AG04449 (cell line): ENCODE measurements around the gene PITPNM2.

Source experiments
- CTCF ChIA-PET: fragments of 350-600 bp; formaldehyde crosslinking; extraction: SDS; loops from one replicate; lab custom pipeline; 2021; ENCODE audit warnings: antibody characterized with exemption; lab: Yijun Ruan, JAX
- POLR2A ChIA-PET: fragments of 400-600, 350-600 bp; formaldehyde crosslinking; extraction: SDS; loops from one replicate; lab custom pipeline; 2020; ENCODE audit warnings: antibody characterized with exemption, inconsistent platforms; lab: Yijun Ruan, JAX
- DNase-seq: peaks from one replicate; pipeline ENCODE4 v3.0.0-alpha.2; 2010; ENCODE audit warnings: low read depth, low spot score
- H3K4me3 ChIP-seq: 2 replicates; pipeline ENCODE4 v1.5.1; 2011; ENCODE audit warnings: low read depth, mild to moderate bottlenecking, control low read depth, low read length
- TF ChIP-seq, protein P1 (sequence below): IDR thresholded peaks from one replicate; pipeline ENCODE4 v1.5.1; 2011; ENCODE audit warnings: mild to moderate bottlenecking, moderate library complexity, low read length, control low read depth, inconsistent platforms; ENCODE audit not compliant: insufficient read depth; ENCODE audit errors: missing control alignments

The PITPNM2 gene

DNA sequence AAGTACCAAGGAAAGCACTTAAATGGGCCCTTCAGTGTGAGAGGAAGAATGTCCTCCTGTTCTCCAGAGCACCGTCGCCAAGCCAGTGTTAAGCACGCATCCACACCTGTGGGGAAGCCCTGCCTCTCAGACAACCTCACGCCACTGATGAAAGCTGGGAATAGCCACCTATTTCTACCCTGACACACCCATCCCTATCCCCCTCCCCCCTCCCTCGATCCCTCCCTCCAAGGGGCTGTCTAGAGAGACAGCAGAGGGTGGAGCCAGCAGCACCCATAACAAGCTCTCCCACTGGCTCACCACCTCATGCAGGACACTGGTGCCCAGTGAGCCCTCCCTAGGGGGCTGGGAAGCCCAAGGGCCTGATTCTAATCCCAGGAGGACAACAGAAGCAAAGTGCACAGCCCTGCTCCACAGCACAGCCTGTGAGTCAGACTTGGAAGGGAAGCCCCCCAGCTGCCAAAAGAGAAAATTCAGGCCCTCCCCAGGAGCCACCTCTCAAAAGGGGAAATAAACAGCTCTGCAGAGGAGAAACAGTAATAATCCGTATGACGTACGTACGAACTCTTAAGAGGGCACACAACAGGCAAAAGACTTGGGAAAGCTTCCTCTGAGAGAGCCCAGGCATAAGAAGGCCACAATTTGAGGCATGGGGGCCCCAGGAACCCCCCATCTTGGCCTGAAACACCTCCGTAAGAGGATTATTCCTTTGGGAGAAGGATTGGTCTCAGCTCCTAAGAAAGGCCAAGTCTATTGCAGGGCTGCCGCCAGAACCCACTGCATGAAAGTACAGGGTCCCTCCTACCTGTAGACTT lies 7.8 kb downstream of the PITPNM2 start:
- DNase-seq, result no peak
- no peak overlapping the region for H3K4me3 ChIP-seq
- POLR2A ChIA-PET, result interaction anchor here (1.0 kb wide), 1 partner anchor 23 kb away, joined by 3 read pairs; no protein-coding TSS in a partner anchor
- CTCF ChIA-PET, result interaction anchor here (1.2 kb wide), 2 partner anchors 21 to 100 kb away, joined by 3 to 4 read pairs; no protein-coding TSS in a partner anchor
- TF ChIP-seq, protein P1, sequence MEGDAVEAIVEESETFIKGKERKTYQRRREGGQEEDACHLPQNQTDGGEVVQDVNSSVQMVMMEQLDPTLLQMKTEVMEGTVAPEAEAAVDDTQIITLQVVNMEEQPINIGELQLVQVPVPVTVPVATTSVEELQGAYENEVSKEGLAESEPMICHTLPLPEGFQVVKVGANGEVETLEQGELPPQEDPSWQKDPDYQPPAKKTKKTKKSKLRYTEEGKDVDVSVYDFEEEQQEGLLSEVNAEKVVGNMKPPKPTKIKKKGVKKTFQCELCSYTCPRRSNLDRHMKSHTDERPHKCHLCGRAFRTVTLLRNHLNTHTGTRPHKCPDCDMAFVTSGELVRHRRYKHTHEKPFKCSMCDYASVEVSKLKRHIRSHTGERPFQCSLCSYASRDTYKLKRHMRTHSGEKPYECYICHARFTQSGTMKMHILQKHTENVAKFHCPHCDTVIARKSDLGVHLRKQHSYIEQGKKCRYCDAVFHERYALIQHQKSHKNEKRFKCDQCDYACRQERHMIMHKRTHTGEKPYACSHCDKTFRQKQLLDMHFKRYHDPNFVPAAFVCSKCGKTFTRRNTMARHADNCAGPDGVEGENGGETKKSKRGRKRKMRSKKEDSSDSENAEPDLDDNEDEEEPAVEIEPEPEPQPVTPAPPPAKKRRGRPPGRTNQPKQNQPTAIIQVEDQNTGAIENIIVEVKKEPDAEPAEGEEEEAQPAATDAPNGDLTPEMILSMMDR, result no peak

DNA sequence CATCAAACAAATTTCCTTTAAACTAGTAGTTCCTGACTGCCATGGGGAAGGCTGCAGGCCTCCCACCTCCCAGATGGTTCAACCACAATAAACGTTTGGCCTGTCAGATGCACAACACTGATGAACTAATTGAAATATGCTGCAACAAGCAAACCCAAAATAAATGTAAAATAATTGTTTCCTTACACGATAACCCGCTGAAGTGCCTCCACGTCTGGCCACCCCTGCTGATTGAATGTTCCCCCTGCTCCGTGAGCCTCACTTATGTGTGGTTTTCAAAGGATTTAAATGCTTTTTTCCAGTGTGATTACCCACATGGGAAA lies 8.4 kb downstream of the PITPNM2 start:
- TF ChIP-seq, protein P1, result no peak
- POLR2A ChIA-PET, result no interaction called here
- CTCF ChIA-PET, result no interaction called here
- H3K4me3 ChIP-seq, result no peak overlapping the region
- no peak for DNase-seq

DNA sequence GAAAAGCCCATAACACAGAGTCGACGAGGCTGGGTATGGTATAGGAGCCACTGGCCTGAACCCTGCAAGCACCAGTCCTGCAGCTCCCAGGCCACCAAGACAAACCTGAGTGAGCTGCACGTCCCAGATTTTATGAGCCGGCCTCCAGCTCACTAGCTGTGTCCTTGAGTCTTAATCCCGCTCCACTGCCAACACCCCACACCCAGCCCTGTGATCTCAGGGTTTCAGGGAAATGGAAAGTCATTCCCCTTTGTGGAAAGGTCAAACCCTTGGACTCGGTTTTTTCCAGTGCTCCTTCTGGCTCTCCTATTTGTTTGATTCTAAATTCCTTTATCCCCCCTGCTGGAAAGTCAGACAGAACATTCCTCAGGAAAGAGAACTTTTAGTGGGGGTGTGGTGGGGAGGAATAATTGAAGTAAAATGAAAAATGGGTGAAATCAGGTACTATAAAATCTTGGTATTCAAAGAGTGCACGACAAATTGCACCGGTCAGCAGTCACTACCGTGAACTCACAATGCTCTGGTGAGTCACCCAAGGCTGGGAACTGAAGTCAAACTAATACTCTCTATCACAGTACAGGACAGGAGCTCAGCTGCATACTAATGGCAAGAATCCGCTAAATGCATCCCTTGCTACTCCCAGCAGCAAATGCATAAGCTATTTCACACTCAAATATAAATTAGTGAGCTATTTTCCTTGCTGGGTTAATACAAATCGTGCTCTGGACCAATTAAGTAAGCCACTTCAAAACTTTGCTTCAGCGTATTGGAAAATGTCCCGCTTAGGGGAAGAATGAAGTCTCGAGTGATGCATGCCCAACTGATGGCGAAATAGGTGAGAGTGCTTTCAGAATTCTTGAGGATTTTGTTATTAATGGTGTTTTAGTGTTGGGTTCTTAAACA lies 9.0 kb downstream of the PITPNM2 start:
- no peak overlapping the region for H3K4me3 ChIP-seq
- POLR2A ChIA-PET, result no interaction called here
- DNase-seq, result peak; percentile 40
- TF ChIP-seq, protein P1, result no peak
- CTCF ChIA-PET, result interaction anchor here (1.1 kb wide), 1 partner anchor 99 kb away, joined by 3 read pairs; no protein-coding TSS in a partner anchor

DNA sequence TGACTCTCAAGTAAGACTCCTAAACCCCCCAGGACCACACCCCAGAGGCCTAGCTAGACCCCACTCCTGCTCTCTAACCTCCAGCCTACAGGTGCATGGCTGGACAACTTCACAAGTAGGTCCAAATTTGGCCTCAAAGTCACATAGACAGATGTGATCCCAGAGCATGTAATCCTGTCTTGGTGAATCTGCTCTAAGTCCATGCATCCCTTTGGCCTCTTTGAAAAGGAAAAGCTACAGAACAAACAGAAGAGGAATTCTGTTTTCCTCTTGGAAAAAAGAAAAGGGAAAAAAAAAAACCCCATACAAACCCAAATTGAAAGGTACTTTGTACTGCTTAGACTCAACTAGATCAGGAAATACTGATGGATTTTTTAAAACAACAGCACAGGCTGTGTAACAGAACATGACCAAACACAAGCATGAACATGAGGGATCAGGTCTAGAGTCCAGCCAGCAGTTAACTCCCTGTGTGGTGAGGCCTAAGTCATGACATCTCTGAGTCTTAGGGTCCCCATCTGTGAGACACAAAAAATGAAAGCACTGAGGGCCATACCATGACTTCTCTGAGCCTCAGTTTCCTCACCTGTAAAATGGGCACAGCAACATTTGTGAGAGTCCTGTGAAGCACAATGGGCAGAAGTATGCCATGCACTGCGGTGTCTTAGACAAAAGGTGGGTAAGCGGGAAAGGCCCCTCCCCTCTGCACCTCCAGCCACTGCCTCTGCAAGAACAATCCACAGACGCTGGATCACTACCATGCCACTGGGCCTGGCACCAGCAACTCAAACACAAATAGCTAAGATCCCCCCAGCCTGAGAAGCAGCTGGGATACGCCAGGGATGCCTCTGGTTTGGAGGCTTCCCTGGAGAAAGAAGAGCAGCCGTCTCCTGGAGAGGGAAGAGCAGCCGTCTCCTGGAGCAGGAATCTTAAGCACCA lies 9.9 kb downstream of the PITPNM2 start:
- POLR2A ChIA-PET, result no interaction called here
- TF ChIP-seq, protein P1, result no peak
- H3K4me3 ChIP-seq, result no peak overlapping the region
- no peak for DNase-seq
- CTCF ChIA-PET, result interaction anchor here (0.9 to 1.1 kb wide), 2 partner anchors 98 kb away, joined by 3 read pairs; no protein-coding TSS in a partner anchor

DNA sequence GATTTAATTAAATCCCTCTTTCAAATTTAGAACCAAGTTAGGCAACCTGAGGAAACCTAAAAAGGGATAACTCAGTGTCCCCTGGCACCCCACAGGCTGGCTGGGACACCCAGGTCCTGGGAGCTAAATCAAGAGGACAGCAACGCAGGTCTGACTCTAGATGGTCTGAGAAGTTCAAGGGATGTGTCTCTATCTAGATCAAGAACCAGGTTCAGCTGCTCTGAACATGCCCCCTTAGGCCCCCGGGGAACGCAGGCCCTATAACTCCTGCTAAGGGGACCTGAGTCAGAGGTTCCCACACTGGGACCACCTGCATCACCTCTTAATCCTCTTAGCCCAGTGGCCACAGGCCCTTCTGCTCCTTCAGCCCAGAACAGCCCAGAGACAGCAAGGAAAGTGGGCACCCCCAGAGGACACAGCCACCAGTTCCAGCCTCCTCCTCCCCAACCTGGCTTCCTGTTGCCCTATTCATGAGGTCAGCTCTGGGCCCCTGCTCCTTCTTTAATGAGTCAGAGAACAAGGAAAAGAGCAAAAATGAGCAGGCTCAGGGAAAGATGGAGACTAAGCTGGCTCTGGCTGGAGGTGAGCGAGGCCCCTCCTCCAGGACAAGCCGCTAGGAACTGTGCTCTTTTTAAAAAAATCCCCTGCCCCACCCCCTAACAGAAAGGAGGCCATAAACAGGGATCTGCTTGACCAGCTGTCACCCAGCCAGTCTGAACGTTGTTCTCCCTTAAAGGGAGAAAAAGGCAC lies 10.8 kb downstream of the PITPNM2 start:
- DNase-seq, result no peak
- TF ChIP-seq, protein P1, result no peak
- CTCF ChIA-PET, result interaction anchor here (0.9 kb wide), 1 partner anchor 98 kb away, joined by 3 read pairs; no protein-coding TSS in a partner anchor

More for the DNA sequence above, 10.8 kb downstream of the PITPNM2 start:
- POLR2A ChIA-PET, result no interaction called here
- no peak overlapping the region for H3K4me3 ChIP-seq
